OCI-LY1 (cell line): ENCODE results near the gene NRCAM.

Experiments
- CTCF ChIP-seq: fragments of 200-600 bp; sonication (generic), shearing (Covaris generic); IDR thresholded peaks from 2 replicates; pipeline ENCODE4 v1.5.1; 2017; ENCODE audit warnings: mild to moderate bottlenecking, antibody characterized with exemption, low read length, moderate library complexity, mixed read lengths
- EZH2 ChIP-seq: fragments of 200-600 bp; sonication (generic), shearing (Covaris generic); IDR thresholded peaks from 2 replicates; pipeline ENCODE4 v1.8.0; 2017; ENCODE audit warnings: borderline replicate concordance, mixed run types, mild to moderate bottlenecking, antibody characterized with exemption, low read length, moderate library complexity, mixed read lengths

- TF ChIP-seq CTCF (no peak), EZH2 (no peak)
Observed at GRCh38 chr7:108375668-108376067, 80.6 kb downstream of the NRCAM start.
